Prostate gland (tissue), 2 donors: Measurements from ENCODE around the gene ZBED6. TPM values are rescaled to one million over a fixed set of nuclear protein-coding genes. Genes with fewer than 3 reads are reported as not detected.
A peak's percentile ranks its signal among the peaks of the same experiment; 100 is the strongest.

Experiments used
- DNase-seq: peaks from one replicate; pipeline ENCODE4 v3.0.0-alpha.2; 2019; ENCODE audit warnings: low spot score
- H3K27ac ChIP-seq, 2 donors: fragments of 200-600 bp; sonication (generic); 2 replicates each; pipeline ENCODE4 v1.5.1; 2017 to 2019
- H3K27me3 ChIP-seq: fragments of 200-600 bp; sonication (generic); replicated peaks from 2 replicates; pipeline ENCODE4 v1.5.1; 2019; ENCODE audit not compliant: insufficient read depth
- H3K36me3 ChIP-seq, 2 donors: fragments of 200-600 bp; sonication (generic); 1 replicate in 1 of 2; 2 replicates in 1 of 2; pipeline versions ENCODE4 v1.5.1 to v1.8.1; 2017 to 2019
- H3K4me1 ChIP-seq: fragments of 200-600 bp; sonication (generic); replicated peaks from 2 replicates; pipeline ENCODE4 v1.5.1; 2019
- H3K4me3 ChIP-seq, 2 donors: fragments of 200-600 bp; sonication (generic); 2 replicates each; pipeline ENCODE4 v1.5.1; 2017 to 2019
- H3K9me3 ChIP-seq: fragments of 200-600 bp; sonication (generic); 2 replicates; pipeline ENCODE4 v1.5.1; 2017
- CTCF ChIP-seq, 4 experiments: fragments of 200-600 bp in 2 of 4; fragments of 450-650 bp in 2 of 4; sonication (generic) in 2 of 4; IDR thresholded peaks; 1 replicate in 3 of 4; 2 replicates in 1 of 4; pipeline ENCODE4 v1.5.1; 2016 to 2019; ENCODE audit warnings: antibody characterized with exemption in 4 of 4, mild to moderate bottlenecking in 2 of 4, moderate library complexity in 2 of 4
- POLR2A ChIP-seq: fragments of 450-650 bp; IDR thresholded peaks from one replicate; pipeline ENCODE4 v1.6.1; 2016; ENCODE audit warnings: antibody characterized with exemption, mild to moderate bottlenecking
- POLR2AphosphoS5 ChIP-seq: sonication (generic); formaldehyde crosslinking; IDR thresholded peaks from one replicate; pipeline ENCODE4 v1.6.1; 2017; ENCODE audit warnings: antibody characterized with exemption
- WGBS: methylation state at CpG from one replicate; pipeline ENCODE4 v1.1.5; 2018; 5-methylcytosine and 5-hydroxymethylcytosine counted together
- intact Hi-C: fragments of 100-400 bp; cut with DNase I; formaldehyde crosslinking; loops from one replicate; pipeline ENCODE4 v1.14.2; 2022
- small RNA-seq, 2 donors: library from RNA; depleted of rRNA; stranded (forward); fragments of <200 nt; gene quantifications; one replicate each; pipeline ENCODE3, GENCODE V24; 2016
- total RNA-seq, 2 donors: library from RNA; depleted of rRNA; stranded (reverse); fragments of >200 nt; gene quantifications; one replicate each; pipeline ENCODE4 v1.1.0, GENCODE V29; 2016

The ZBED6 gene
- total RNA-seq, 2 donors from 2014 or later = 5.8 to 27.6 TPM

- Histone ChIP-seq H3K36me3 (peaks cover 10 to 17% of the 10 kb centered on the region in 2 donors), H3K9me3 (no peaks in the 10 kb centered on the region), H3K27me3 (no peaks in the 10 kb centered on the region), H3K4me3 (no peak overlapping the region), H3K27ac (no peak overlapping the region), H3K4me1 (peaks cover 2% of the 10 kb centered on the region)
- 97% methylated on average over 3 of the region's 3 CpGs for WGBS
- no peak for DNase-seq
- intact Hi-C loops = no loop called here
- TF ChIP-seq POLR2AphosphoS5 (no peak), CTCF (IDR thresholded peaks at IDR 0.05) (no peak), POLR2A (no peak)
Measured at GRCh38 chr1:203835476-203835875, 40.1 kb downstream of the ZBED6 start.

GRCh38 chr1:203839081-203839480, 43.7 kb downstream of the ZBED6 start:
- DNase-seq = peak; percentile 25
- no peaks in the 10 kb centered on the region for H3K9me3 ChIP-seq
- H3K27me3 ChIP-seq = no peaks in the 10 kb centered on the region
- H3K4me3 ChIP-seq = no peak overlapping the region
- TF ChIP-seq CTCF (IDR thresholded peaks at IDR 0.05) (no peak), POLR2A (no peak), POLR2AphosphoS5 (no peak)
- intact Hi-C loops = no loop called here
- WGBS = 27% methylated on average over 5 of the region's 5 CpGs
- H3K27ac ChIP-seq = no peak overlapping the region
- peaks cover 2% of the 10 kb centered on the region for H3K4me1 ChIP-seq
- H3K36me3 ChIP-seq = peaks cover 8 to 17% of the 10 kb centered on the region in 2 donors

- Histone ChIP-seq H3K9me3 (no peaks in the 10 kb centered on the region), H3K27ac (no peak overlapping the region), H3K4me1 (peaks cover 2% of the 10 kb centered on the region), H3K27me3 (no peaks in the 10 kb centered on the region), H3K4me3 (no peak overlapping the region), H3K36me3 (peaks cover 3 to 7% of the 10 kb centered on the region in 2 donors)
- TF ChIP-seq POLR2AphosphoS5 (no peak), POLR2A (no peak), CTCF (IDR thresholded peaks at IDR 0.05) (no peak)
- no peak for DNase-seq
- intact Hi-C loops = no loop called here
- WGBS = 97% methylated on average over 4 of the region's 4 CpGs
Measured at GRCh38 chr1:203840208-203840808, 44.9 kb downstream of the ZBED6 start.

- no peak for DNase-seq
- no peaks in the 10 kb centered on the region for H3K9me3 ChIP-seq
- peaks cover 2% of the 10 kb centered on the region for H3K4me1 ChIP-seq
- H3K36me3 ChIP-seq = peaks cover 3 to 12% of the 10 kb centered on the region in 2 donors
- no peak overlapping the region for H3K4me3 ChIP-seq
- H3K27ac ChIP-seq = no peak overlapping the region
- no peaks in the 10 kb centered on the region for H3K27me3 ChIP-seq
- TF ChIP-seq CTCF (IDR thresholded peaks at IDR 0.05) (no peak), POLR2A (no peak), POLR2AphosphoS5 (no peak)
- WGBS = 91% methylated on average over 2 of the region's 2 CpGs
- intact Hi-C loops = no loop called here
Measured at GRCh38 chr1:203842559-203842876, 47.1 kb downstream of the ZBED6 start.

- Histone ChIP-seq H3K27me3 (no peaks in the 10 kb centered on the region), H3K27ac (no peak overlapping the region), H3K9me3 (no peaks in the 10 kb centered on the region), H3K4me1 (peaks cover under 1% of the 10 kb centered on the region), H3K4me3 (no peak overlapping the region), H3K36me3 (peaks cover 3 to 21% of the 10 kb centered on the region in 2 donors)
- TF ChIP-seq POLR2A (no peak), CTCF (IDR thresholded peaks at IDR 0.05) (no peak), POLR2AphosphoS5 (no peak)
- DNase-seq = no peak
- 91% methylated on average over 1 of the region's 1 CpG for WGBS
- intact Hi-C loops = no loop called here
Measured at GRCh38 chr1:203843435-203843834, 48.0 kb downstream of the ZBED6 start.

Small RNAs within 50 kb of the gene (small RNA-seq; reads per million reads assigned to genes)
- gene ZC3H11A = 0.28 to 0.60 reads per million in 2 donors

Other genes with a start within 250 kb of the ZBED6 start
- 100 to 1,000 TPM in 1 of 2 donors, 10 to 100 TPM in 1; 31.7 to 127 TPM for gene ATP2B4, start 168.8 kb upstream of the ZBED6 start, total RNA-seq
- under 1 TPM; 0.05 to 0.40 TPM for gene LAX1, start 30.4 kb upstream of the ZBED6 start, total RNA-seq
- gene ZC3H11A, start within 50 bp of the ZBED6 start, total RNA-seq = 100 to 1,000 TPM in 1 of 2 donors, 10 to 100 TPM in 1; 88.3 to 111 TPM
- 10 to 100 TPM; 18.8 to 92.8 TPM for gene SNRPE, start 66.0 kb downstream of the ZBED6 start, total RNA-seq